Measurements from ENCODE around the gene KRT9. TPM values are rescaled to one million over a fixed set of nuclear protein-coding genes. Genes with fewer than 3 reads are reported as not detected.

The KRT9 gene
- total RNA-seq, 1 experiment from 2014 or later = not detected

DNA sequence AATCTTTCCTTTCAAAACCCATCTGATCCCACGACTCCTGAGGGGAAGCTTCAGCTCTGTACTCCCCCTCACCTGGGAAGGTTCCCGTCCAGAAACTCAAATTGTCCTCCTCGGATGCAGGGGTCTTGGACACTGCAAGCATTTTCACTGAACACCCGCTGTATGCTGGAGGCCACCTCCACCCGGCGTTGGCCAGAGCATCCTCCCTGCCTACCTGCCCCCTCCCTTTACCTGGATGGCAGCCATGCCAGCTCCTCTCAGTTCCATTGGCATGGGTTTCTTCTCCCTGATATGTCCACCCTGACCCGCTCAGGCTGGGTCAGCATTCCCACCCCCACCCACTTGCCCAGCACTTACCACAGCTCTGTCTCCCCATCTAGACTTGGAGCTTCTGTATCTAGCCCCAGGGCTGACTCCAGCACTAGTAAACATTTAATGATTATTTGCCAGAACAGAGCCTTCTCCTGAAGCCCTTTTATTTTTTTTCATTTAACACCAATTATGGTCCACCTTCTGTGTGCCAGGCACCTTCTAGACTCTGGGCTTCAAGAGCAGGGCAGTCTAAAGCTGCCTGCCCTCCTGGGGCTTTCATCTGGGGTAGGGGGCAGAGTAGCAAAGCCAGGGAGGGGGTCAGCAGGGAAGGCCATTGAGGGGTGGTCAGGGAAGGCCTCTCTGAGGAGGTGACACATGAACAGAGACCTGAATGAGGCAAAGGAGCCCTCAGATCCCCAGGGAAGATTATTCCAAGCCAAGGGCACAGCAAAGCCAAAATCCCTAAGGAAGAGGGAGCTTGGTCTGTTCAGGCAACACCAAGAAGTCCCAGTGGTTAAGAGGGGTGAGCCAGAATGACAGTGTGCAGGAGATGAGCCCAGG, 34.9 kb downstream of the KRT9 start:
- in situ Hi-C loops (cut with HindIII; ENCODE audit: low sequenced_read_pairs) = no loop called here
- DNase-seq (ENCODE audit: low spot score) = no peak

DNA sequence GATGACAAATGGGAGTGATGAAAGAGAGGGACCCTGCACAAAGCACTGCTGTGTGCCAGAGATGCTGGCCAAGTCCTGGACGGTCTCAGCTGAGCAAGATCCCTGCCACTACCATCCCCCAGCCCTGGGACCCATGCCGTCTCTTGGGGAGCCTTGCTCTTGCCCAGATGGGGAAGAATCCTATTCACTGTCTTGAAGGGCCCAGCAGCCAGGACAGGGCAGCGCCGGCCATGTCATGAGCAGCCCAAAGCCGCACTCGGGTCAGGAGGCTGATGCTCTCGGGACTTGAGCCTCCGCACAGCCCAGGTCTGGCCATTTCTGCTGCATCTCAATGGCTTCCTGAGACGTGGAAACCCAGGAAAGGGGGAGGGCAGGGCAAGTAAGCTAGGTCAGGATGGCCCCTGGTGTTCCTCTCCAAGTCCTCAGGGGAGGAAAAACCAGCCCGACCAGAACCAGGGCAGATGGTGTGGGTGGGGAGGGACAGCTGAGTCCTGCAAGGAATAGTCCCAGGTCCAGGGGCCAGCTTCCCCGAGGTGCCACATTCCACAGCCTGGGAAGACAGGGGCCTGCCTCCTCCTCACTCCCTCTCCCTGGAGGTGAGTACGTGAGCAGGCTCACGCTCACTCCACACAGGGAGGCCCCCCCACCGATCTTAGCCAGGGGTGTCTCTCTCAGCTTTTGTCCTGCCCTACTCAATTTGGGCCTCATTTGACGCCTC, 35.9 kb downstream of the KRT9 start:
- in situ Hi-C loops (cut with HindIII; ENCODE audit: low sequenced_read_pairs) = no loop called here
- no peak for DNase-seq (ENCODE audit: low spot score)

DNA sequence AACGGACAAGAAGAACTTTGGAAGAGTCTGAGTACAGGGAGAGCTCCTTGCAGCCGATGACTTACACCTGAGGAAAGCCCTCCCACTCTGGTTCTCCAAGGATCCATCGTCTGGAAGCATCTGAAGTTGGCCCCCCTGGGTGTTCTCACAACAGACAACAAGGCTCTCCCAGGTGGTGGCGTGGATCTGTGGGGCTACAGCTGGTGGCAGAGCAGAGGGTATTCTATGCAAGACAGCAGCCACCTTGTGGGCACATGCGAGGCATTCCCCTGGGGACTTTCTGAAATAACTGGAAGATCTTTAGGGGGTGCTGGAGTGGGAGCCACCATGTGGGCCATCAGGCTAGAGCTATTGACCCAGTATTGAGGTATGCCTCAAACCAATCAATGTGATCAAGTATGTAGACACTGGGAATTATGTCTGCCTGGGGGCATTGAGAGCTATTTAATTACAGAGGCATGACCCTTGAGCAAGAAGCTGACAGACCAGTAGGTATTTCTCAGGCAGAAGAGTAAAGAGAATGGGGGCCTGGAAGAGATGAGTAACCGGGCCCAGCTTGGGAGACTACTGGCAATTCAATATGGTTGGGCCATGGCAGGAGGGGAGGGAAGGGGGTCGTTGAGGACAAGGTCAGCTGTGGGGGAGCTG, 36.8 kb downstream of the KRT9 start:
- in situ Hi-C loops (cut with HindIII; ENCODE audit: low sequenced_read_pairs) = no loop called here

DNA sequence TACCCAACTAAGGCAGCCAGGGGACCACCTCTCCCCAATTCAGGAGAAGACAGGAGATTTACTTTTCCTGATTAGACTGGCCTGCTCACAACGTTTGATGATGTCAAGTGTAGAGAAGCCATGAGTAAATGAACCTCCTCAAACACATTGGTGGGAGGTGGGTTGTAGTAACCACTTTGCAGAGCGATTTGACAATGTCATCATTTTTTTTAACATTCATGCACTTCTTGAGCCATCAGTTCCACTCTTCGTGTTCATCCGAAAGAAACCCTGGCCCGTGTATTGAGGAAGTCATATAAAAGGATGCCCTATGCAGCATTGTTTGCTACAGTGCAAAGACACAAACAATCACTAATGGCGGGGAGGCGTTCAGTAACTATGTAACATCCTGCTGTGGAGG, 38.2 kb downstream of the KRT9 start:
- in situ Hi-C loops (cut with HindIII; ENCODE audit: low sequenced_read_pairs) = no loop called here

More for the DNA sequence above, 36.8 kb downstream of the KRT9 start:
- no peak for DNase-seq (ENCODE audit: low spot score)

DNA sequence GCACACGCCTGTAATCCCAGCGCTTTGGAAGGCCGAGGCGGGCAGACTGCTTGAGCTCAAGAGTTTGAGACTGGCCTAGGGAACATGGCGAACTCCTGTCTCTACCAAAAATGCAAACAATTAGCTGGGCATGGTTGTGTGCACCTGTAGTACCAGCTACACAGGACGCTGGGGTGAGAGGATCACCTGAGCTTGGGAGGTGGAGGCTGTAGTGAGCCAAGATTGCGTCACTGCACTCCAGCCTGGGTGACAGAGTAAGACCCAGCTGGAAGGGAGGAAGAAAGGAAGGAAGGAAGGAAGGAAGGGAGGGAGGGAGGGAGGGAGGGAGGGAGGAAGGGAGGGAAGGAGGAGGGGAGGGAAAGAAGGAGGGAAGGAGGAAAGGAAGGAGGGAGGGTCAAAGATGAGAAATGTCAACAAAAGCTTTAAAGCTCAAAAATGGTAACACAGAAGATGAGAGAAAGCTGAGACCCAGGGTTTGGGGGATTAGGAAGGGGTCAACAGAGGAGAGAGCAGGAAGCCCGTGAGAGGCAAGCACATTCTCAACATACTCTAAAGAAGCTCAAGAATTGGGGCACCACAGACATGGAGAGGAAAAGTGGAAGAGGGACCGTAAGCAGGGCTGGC, 38.8 kb downstream of the KRT9 start:
- in situ Hi-C loops (cut with HindIII; ENCODE audit: low sequenced_read_pairs) = no loop called here
- DNase-seq (ENCODE audit: low spot score) = no peak

More for the DNA sequence above, 38.2 kb downstream of the KRT9 start:
- DNase-seq (ENCODE audit: low spot score) = no peak

DNA sequence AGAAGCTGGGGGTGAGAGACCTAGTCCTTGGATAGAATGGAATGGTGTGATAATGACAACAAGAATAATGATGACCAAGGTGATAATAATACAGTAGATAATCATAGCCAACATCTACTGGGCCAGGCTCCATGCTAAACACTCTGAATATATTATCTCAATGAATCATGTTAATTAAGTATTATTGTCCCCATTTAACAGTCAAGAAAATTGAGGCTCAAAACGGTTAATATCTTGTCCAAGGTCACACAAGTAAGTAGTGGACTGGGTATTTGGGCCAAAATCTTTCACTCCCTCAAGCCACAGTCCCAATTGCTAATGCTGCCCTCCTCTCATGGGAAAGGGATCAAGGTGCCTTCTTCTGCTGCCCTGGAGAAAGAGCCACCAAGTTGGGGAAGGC, 39.9 kb downstream of the KRT9 start:
- in situ Hi-C loops (cut with HindIII; ENCODE audit: low sequenced_read_pairs) = no loop called here
- DNase-seq (ENCODE audit: low spot score) = no peak

DNA sequence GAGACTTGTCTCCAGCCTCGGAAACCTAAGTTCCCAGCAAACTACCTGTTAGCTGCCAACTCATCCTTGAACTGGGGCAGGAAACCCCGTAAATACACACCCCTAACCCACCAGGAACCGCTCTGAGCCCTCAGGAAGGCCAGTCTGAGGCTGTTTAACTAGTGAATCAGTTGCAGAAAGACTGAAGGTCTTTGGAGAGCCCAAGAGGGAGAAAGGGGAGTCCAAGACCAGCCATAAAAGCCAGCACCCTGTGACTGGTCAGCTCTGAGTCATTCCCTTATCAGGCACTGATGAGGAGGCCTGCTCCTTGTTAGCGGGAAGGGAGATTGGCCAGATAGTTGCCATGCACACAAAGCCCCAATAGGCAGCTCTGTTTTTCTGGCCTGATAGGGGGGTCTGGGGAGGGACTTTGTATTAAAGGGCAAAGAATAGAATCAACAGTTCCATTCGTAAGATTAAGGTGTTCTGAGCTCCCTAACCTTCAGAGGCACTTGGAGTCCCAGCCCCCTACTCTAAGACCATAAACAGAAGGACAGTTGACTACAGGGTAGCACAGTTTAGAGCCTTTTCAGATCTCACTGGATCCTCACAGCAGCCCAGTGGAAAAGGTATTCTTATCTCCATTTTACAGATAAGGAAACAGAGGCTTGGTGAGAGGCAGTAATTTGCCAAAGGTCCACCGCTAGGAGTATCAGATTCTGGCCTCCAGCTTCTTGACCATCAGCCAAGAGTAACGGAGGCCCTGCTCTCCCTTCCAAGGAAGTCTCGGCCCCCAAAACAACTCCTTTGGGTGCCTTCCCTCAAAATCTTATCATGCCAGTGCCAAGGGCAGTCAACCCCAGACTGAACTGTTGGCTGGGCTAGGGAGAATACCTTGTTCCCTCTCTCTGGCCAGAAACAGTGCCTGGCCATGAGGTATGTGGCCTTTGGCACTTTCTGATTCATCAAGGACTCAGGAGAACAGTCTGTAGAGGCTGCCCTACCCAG, 41.5 kb downstream of the KRT9 start:
- no peak for DNase-seq (ENCODE audit: low spot score)
- in situ Hi-C loops (cut with HindIII; ENCODE audit: low sequenced_read_pairs) = no loop called here

DNA sequence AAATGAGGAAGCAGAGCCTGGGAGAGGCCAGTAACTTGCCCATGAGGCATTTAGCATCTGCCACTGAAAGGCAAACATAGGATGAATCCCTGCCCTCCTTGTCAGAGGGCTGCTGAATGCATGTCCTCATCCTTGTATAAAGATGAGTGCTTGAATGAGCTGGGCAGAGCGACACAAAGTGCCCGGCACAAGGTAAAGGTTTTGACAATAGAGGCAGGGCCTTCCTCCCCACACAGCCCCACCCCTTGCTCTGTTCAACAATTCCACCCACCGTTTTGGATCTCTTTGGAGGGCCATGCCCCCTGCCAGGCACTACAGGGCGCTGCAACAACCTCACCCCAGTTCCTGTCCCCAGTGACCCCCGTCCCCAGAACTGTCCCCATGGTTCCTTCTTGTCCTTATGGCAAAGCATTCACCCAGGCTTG, 42.4 kb downstream of the KRT9 start:
- in situ Hi-C loops (cut with HindIII; ENCODE audit: low sequenced_read_pairs) = no loop called here

DNA sequence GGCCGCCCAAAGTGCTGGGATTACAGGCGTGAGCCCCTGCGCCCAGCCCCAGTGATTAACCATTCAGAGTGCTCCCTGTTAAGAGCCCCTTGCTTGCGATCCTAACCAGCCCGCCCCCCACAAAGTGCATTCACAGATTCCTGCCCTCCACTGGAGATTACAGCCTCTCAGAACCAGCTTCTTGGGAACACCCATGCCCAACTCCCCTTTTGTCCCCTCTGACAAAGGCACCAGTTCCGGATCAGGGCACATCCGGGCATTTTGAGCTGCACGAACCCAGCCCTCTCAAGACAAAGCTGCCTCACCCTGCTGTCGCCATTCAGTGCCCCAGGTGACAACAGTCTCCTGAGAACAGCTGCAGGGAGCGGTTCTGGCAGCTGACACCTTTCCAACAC, 42.9 kb downstream of the KRT9 start:
- DNase-seq (ENCODE audit: low spot score) = no peak
- in situ Hi-C loops (cut with HindIII; ENCODE audit: low sequenced_read_pairs) = no loop called here

More for the DNA sequence above, 42.4 kb downstream of the KRT9 start:
- DNase-seq (ENCODE audit: low spot score) = no peak

DNA sequence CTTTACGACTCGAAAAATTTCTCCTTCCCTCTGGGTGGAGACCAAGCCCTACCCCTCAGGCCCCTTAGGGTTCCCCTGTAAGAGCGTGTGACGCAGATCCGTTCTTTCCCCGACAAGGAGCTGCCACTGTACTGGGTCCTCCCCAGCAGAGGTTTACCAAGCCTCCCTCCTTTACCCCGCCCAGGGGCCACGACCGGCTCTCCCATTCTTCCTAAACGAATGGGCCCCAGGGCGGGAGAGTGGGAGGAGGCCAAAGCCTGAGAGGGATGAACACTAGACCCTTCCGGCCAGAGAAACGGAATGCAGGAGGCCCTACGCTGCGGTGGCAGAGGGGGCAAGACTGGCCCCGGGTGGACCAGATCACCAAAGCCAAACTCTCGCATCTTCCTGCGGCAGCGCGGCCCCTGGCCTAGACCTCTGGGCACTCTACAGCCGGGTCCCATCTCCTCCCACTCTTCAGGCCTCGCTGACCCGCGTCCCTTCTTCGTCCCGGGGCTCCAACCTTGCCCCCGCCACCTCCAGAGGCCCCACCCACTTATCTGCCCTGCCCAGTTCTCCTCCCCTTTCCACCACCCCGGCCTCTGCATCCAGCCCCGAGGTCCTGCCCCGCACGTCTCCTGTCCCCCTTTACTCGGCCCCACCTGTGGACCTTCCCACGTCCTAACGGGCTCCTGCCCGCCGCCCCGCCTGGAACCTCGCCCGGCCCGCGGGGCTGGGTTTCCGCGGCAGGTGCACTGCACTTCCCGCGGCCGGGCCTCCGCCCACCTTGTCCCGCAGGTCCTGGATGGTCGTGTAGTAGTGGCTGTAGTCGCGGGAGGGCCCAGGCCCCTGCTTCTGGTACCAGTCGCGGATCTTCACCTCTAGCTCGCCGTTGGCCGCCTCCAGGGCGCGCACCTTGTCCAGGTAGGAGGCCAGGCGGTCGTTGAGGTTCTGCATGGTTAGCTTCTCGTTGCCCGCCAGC, 44.5 kb downstream of the KRT9 start:
- in situ Hi-C loops (cut with HindIII; ENCODE audit: low sequenced_read_pairs) = no loop called here
- DNase-seq (ENCODE audit: low spot score) = peak; percentile 46

DNA sequence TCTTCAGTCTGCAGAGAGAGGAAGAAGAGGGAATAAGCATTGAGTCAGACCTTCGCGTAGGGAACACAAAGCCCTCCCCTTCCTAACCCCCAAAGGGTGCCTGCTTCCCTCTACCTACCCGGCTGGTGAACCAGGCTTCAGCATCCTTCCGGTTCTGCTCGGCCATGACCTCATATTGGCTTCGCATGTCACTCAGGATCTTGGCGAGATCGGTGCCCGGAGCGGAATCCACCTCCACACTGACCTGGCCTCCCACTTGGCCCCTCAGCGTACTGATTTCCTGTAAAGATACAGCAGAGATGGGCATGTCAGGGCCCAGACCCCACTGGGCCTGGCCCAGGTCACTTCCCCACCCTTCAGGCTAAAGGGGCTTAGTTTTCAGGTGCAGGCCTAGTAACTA, 47.6 kb downstream of the KRT9 start:
- in situ Hi-C loops (cut with HindIII; ENCODE audit: low sequenced_read_pairs) = no loop called here
- no peak for DNase-seq (ENCODE audit: low spot score)

DNA sequence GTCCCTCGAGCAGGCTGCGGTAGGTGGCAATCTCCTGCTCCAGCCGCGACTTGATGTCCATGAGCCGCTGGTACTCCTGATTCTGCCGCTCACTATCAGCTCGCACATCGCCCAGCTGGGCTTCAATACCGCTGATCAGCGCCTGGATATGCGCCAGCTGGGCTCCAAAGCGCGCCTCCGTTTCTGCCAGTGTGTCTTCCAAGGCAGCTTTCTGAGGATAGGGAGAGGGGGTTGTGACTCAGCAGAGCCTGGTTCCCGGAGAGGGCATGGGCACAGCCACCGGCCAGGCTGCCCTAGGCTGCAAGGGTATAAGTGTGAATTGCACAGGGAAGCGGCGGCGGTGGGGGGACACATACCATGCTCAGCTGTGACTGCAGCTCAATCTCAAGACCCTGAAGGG, 48.1 kb downstream of the KRT9 start:
- in situ Hi-C loops (cut with HindIII; ENCODE audit: low sequenced_read_pairs) = no loop called here
- DNase-seq (ENCODE audit: low spot score) = no peak

DNA sequence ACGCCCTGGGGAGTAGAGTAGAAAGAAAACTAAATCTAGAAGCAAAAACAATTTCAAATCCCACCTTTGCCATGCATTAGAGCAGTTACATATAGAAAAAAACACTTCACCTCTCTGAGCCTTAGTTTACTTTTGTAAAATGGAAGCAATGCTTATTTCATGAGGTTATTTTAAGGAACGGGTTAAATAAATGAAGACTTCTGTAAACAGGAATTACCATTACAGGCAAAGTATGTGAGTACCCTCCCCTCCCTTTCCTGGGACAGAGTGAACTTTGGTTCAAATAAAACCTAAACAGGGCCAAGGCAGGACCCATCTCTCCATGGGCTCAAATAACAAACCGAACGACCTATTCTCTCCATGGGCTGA, 48.6 kb downstream of the KRT9 start:
- DNase-seq (ENCODE audit: low spot score) = no peak
- in situ Hi-C loops (cut with HindIII; ENCODE audit: low sequenced_read_pairs) = no loop called here

DNA sequence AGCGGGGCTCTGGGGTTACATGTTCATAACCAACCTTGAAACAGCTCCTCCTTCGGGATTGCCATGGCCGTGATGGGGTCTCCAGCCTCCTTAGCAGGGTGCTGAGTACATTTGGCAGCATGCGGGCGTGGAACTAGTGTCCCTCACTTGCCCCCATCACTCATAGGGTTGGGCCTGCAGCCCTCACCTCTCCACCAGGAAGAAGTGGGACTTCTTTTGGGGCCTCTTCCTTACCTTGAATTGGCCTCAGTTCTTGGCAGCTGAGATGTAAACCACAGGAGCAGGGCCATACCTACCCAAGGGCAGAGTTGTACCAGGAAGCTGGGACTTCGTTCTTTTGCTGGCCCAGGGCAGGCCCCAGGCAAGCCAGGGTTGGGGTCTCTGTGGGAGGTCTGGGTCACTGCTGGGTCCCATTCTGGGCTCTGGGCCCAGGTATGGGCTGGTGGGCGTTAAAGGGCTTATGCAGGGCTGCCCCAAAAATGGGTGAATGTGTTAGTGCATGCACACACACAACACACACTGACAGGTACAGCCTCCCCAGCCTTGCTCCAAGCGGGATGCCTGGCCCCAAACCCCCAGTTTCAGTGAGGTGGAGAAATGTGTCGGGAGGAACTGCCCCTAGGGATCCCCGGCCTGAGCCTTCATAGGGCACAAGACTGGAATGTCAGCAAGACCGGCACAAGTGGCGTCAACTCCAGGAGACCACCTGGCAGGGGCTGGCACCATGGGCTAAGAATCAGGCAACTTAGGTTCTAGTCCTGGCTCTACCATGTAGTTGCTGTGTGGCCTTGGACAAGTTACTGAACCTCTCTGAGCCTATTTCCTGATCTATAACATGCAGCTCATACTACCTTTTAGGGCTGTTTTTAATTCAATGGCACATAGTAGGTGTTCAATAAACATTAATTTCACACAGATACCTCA, 49.3 kb downstream of the KRT9 start:
- DNase-seq (ENCODE audit: low spot score) = no peak
- in situ Hi-C loops (cut with HindIII; ENCODE audit: low sequenced_read_pairs) = no loop called here

DNA sequence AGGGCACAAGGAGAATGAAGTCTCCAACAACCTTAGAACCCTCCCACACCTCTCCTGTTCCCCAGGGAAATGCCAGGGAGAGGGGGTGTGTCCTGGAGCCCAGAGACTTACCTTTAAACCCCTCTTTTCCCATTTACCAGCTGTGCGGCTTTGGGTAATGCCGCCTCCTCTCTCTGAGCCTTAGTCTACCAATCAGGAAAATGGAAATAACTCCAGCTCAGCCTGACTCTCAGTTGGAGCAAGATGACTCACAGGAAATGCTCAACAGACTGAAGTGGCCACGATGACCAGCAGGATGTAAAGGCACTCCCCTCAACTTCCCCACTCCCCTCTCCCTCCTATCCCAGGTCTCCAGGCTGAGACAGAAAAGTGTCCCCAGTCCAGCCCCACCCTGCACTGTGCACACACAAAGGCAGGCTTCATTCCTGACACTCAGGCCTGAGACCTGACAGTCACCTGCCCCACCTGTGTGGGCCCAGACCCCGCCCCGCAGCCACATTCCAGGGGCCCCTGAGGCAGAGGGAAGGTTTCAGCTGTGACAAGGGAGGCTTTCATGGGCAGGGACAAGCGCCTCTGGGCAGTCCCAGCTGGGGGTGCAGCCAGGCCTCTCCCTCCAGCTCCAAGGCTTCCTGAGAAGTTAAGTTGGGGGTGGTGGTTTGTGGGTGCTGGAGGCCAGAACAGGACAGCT, 50.1 kb downstream of the KRT9 start:
- in situ Hi-C loops (cut with HindIII; ENCODE audit: low sequenced_read_pairs) = no loop called here
- no peak for DNase-seq (ENCODE audit: low spot score)

All from G401 (cell line).